MM.1S (cell line): ENCODE data around the gene HABP2.

Source experiments
- DNase-seq: peaks from one replicate; pipeline ENCODE4 v3.0.0-alpha.2; 2015
- H2AFZ ChIP-seq: fragments of 300-600 bp; sonication (generic); 2 replicates; pipeline ENCODE4 v1.6.0; 2016; ENCODE audit warnings: antibody characterized with exemption, low read length
- H3F3A ChIP-seq: fragments of 300-600 bp; sonication (generic); 2 replicates; pipeline ENCODE4 v1.6.1; 2016; ENCODE audit warnings: mild to moderate bottlenecking, antibody characterized with exemption, low read length, moderate library complexity, mixed read lengths; ENCODE audit not compliant: insufficient read depth
- H3K27ac ChIP-seq: fragments of 300-600 bp; sonication (generic); 2 replicates; pipeline ENCODE4 v1.5.1; 2016; ENCODE audit warnings: mild to moderate bottlenecking, low read length
- H3K27me3 ChIP-seq: fragments of 300-600 bp; sonication (generic); replicated peaks from 2 replicates; pipeline ENCODE4 v1.6.0; 2016; ENCODE audit warnings: low read length; ENCODE audit not compliant: insufficient read depth
- H3K36me3 ChIP-seq: fragments of 300-600 bp; sonication (generic); replicated peaks from 2 replicates; pipeline ENCODE4 v1.6.1; 2016; ENCODE audit warnings: mild to moderate bottlenecking, low read length, mixed read lengths; ENCODE audit not compliant: insufficient read depth
- H3K4me1 ChIP-seq: fragments of 300-600 bp; sonication (generic); 2 replicates; pipeline ENCODE4 v1.6.1; 2016; ENCODE audit warnings: low read length, mixed read lengths
- H3K4me2 ChIP-seq: fragments of 300-600 bp; sonication (generic); 2 replicates; pipeline ENCODE4 v1.6.0; 2016; ENCODE audit warnings: low read depth, low read length
- H3K4me3 ChIP-seq: fragments of 300-600 bp; sonication (generic); 2 replicates; pipeline ENCODE4 v1.5.1; 2016; ENCODE audit warnings: low read length, mixed read lengths
- H3K79me2 ChIP-seq: fragments of 300-600 bp; sonication (generic); 2 replicates; pipeline ENCODE4 v1.6.1; 2016; ENCODE audit warnings: mixed run types, low read length, mixed read lengths
- H3K9ac ChIP-seq: fragments of 300-600 bp; sonication (generic); 2 replicates; pipeline ENCODE4 v1.6.1; 2016; ENCODE audit warnings: low read length, mixed read lengths
- H3K9me2 ChIP-seq: fragments of 300-600 bp; sonication (generic); replicated peaks from 2 replicates; pipeline ENCODE4 v1.6.1; 2016; ENCODE audit warnings: mild to moderate bottlenecking, low read length, mixed read lengths; ENCODE audit not compliant: insufficient read depth
- H3K9me3 ChIP-seq: fragments of 300-600 bp; sonication (generic); replicated peaks from 2 replicates; pipeline ENCODE4 v1.6.1; 2016; ENCODE audit warnings: mild to moderate bottlenecking, low read length, mixed read lengths; ENCODE audit not compliant: insufficient read depth
- H4K20me1 ChIP-seq: fragments of 300-600 bp; sonication (generic); 2 replicates; pipeline ENCODE4 v1.6.1; 2016; ENCODE audit warnings: mild to moderate bottlenecking, low read length, moderate library complexity, mixed read lengths; ENCODE audit not compliant: insufficient read depth
- CTCF ChIP-seq: fragments of 300-600 bp; sonication (generic); IDR thresholded peaks from 2 replicates; pipeline ENCODE4 v1.5.1; 2016; ENCODE audit warnings: antibody characterized with exemption, low read length, mixed read lengths
- EZH2 ChIP-seq: fragments of 300-600 bp; sonication (generic); optimal IDR thresholded peaks from 2 replicates; pipeline ENCODE3; 2017; ENCODE audit warnings: low read depth, mild to moderate bottlenecking, antibody characterized with exemption, low read length, mixed read lengths
- EZH2phosphoT487 ChIP-seq: fragments of 300-600 bp; sonication (generic); IDR thresholded peaks from 2 replicates; pipeline ENCODE4 v1.6.1; 2018; ENCODE audit warnings: antibody characterized with exemption, low read length

HABP2 gene

GRCh38 chr10:113520690-113521474 is 32.0 kb upstream of the HABP2 start:
- Histone ChIP-seq H3K36me3 (no peaks in the 10 kb centered on the region), H3K4me1 (no peaks in the 10 kb centered on the region), H3K9me3 (no peaks in the 10 kb centered on the region), H3K27ac (no peak overlapping the region), H2AFZ (no peak overlapping the region), H3K79me2 (no peaks in the 10 kb centered on the region), H3K4me2 (no peak overlapping the region), H4K20me1 (no peaks in the 10 kb centered on the region), H3K4me3 (no peak overlapping the region), H3K9me2 (no peaks in the 10 kb centered on the region), H3F3A (no peaks in the 10 kb centered on the region), H3K9ac (no peak overlapping the region), H3K27me3 (no peaks in the 10 kb centered on the region)
- DNase-seq = peak; percentile 43
- peak; percentile 93 for TF ChIP-seq CTCF
- TF ChIP-seq EZH2phosphoT487 = no peak
- TF ChIP-seq EZH2 = no peak

GRCh38 chr10:113521475-113521795 is 31.4 kb upstream of the HABP2 start:
- TF ChIP-seq EZH2phosphoT487 = no peak
- no peak for TF ChIP-seq CTCF
- no peak for TF ChIP-seq EZH2
- no peaks in the 10 kb centered on the region for H3K27me3 ChIP-seq
- H3K9me3 ChIP-seq = no peaks in the 10 kb centered on the region
- no peak overlapping the region for H3K9ac ChIP-seq
- no peak overlapping the region for H2AFZ ChIP-seq
- no peaks in the 10 kb centered on the region for H3F3A ChIP-seq
- no peak overlapping the region for H3K4me2 ChIP-seq
- H3K36me3 ChIP-seq = no peaks in the 10 kb centered on the region
- H4K20me1 ChIP-seq = no peaks in the 10 kb centered on the region
- no peaks in the 10 kb centered on the region for H3K4me1 ChIP-seq
- H3K9me2 ChIP-seq = no peaks in the 10 kb centered on the region
- no peak for DNase-seq
- H3K4me3 ChIP-seq = no peak overlapping the region
- no peak overlapping the region for H3K27ac ChIP-seq
- H3K79me2 ChIP-seq = no peaks in the 10 kb centered on the region

- Histone ChIP-seq H3K27me3 (no peaks in the 10 kb centered on the region), H2AFZ (no peak overlapping the region), H4K20me1 (no peaks in the 10 kb centered on the region), H3K4me1 (no peaks in the 10 kb centered on the region), H3K4me3 (no peak overlapping the region), H3K9me3 (no peaks in the 10 kb centered on the region), H3F3A (no peaks in the 10 kb centered on the region), H3K9ac (no peak overlapping the region), H3K4me2 (no peak overlapping the region), H3K36me3 (no peaks in the 10 kb centered on the region), H3K79me2 (no peaks in the 10 kb centered on the region), H3K9me2 (no peaks in the 10 kb centered on the region), H3K27ac (no peak overlapping the region)
- TF ChIP-seq CTCF = no peak
- no peak for TF ChIP-seq EZH2
- no peak for TF ChIP-seq EZH2phosphoT487
- no peak for DNase-seq
These were observed 30.4 kb upstream of the HABP2 start for GRCh38 chr10:113522460-113522859.
